SK-N-SH (cell line): ENCODE results near the gene CALD1.

ENCODE experiments used
- ELF1 ChIP-seq: IDR thresholded peaks from 2 replicates; pipeline ENCODE4 v1.4.0; 2012
- EP300 ChIP-seq, 2 experiments: IDR thresholded peaks; 2 replicates each; pipeline versions ENCODE4 v1.4.0 to v1.6.1; 2012; ENCODE audit warnings: borderline replicate concordance in 1 of 2, low read depth in 1 of 2, low read length in 1 of 2
- FOSL2 ChIP-seq: IDR thresholded peaks from 2 replicates; pipeline ENCODE4 v1.4.0; 2012; ENCODE audit warnings: low read depth, mild to moderate bottlenecking, moderate library complexity, borderline replicate concordance
- GABPA ChIP-seq: IDR thresholded peaks from 2 replicates; pipeline ENCODE4 v1.4.0; 2012; ENCODE audit warnings: low read depth, mild to moderate bottlenecking
- JUND ChIP-seq: IDR thresholded peaks from 2 replicates; pipeline ENCODE4 v1.4.0; 2012
- MXI1 ChIP-seq: IDR thresholded peaks from 2 replicates; pipeline ENCODE4 v1.6.1; 2012; ENCODE audit warnings: mild to moderate bottlenecking, low read depth, low read length, improper control_type of control experiment
- NFIC ChIP-seq: IDR thresholded peaks from 2 replicates; pipeline ENCODE4 v1.4.0; 2012; ENCODE audit warnings: borderline replicate concordance
- POLR2AphosphoS5 ChIP-seq: IDR thresholded peaks from 2 replicates; pipeline ENCODE4 v1.6.1; 2012; ENCODE audit warnings: low read depth, low read length
- TEAD4 ChIP-seq: IDR thresholded peaks from 2 replicates; pipeline ENCODE4 v1.4.0; 2012; ENCODE audit warnings: mild to moderate bottlenecking, borderline replicate concordance; ENCODE audit not compliant: insufficient read depth
- TF ChIP-seq, protein P1 (sequence below): fragments of 200-600 bp; sonication (generic); IDR thresholded peaks from 2 replicates; pipeline ENCODE4 v1.6.1; 2017; ENCODE audit warnings: antibody characterized with exemption, mild to moderate bottlenecking, moderate library complexity
- TF ChIP-seq, protein P2 (sequence below): IDR thresholded peaks from 2 replicates; pipeline ENCODE4; 2012
- TF ChIP-seq, protein P3 (sequence below): fragments of 150-350 bp; IDR thresholded peaks from 2 replicates; pipeline ENCODE4 v1.6.1; 2017; ENCODE audit warnings: antibody characterized with exemption, low read length, low read depth, borderline replicate concordance
- TF ChIP-seq, protein P4 (sequence below): IDR thresholded peaks from 2 replicates; pipeline ENCODE4 v1.4.0; 2012; ENCODE audit warnings: low read depth, borderline replicate concordance
- TF ChIP-seq, protein P5 (sequence below): IDR thresholded peaks from 2 replicates; pipeline ENCODE4 v1.4.0; 2012; ENCODE audit warnings: low read depth

- 0 out of 2 replicates have a peak, but pooled peaks have one; percentile 11 for TF ChIP-seq GABPA
- TF ChIP-seq, protein P1, sequence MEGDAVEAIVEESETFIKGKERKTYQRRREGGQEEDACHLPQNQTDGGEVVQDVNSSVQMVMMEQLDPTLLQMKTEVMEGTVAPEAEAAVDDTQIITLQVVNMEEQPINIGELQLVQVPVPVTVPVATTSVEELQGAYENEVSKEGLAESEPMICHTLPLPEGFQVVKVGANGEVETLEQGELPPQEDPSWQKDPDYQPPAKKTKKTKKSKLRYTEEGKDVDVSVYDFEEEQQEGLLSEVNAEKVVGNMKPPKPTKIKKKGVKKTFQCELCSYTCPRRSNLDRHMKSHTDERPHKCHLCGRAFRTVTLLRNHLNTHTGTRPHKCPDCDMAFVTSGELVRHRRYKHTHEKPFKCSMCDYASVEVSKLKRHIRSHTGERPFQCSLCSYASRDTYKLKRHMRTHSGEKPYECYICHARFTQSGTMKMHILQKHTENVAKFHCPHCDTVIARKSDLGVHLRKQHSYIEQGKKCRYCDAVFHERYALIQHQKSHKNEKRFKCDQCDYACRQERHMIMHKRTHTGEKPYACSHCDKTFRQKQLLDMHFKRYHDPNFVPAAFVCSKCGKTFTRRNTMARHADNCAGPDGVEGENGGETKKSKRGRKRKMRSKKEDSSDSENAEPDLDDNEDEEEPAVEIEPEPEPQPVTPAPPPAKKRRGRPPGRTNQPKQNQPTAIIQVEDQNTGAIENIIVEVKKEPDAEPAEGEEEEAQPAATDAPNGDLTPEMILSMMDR, result no peak
- TF ChIP-seq MXI1, result no peak
- TF ChIP-seq TEAD4, result peak; percentile 82
- TF ChIP-seq EP300 (IDR thresholded peaks at IDR 0.05; ENCODE audit: borderline replicate concordance in 1 of 2, low read depth in 1 of 2, low read length in 1 of 2), result peak in 1 of 2 experiments; percentile 72; a peak in 1 of 4 replicates
- TF ChIP-seq, protein P2, sequence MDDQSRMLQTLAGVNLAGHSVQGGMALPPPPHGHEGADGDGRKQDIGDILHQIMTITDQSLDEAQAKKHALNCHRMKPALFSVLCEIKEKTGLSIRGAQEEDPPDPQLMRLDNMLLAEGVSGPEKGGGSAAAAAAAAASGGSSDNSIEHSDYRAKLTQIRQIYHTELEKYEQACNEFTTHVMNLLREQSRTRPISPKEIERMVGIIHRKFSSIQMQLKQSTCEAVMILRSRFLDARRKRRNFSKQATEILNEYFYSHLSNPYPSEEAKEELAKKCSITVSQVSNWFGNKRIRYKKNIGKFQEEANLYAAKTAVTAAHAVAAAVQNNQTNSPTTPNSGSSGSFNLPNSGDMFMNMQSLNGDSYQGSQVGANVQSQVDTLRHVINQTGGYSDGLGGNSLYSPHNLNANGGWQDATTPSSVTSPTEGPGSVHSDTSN, result peak; percentile 48; the same call in 1 of the 2 replicates
- TF ChIP-seq, protein P3, sequence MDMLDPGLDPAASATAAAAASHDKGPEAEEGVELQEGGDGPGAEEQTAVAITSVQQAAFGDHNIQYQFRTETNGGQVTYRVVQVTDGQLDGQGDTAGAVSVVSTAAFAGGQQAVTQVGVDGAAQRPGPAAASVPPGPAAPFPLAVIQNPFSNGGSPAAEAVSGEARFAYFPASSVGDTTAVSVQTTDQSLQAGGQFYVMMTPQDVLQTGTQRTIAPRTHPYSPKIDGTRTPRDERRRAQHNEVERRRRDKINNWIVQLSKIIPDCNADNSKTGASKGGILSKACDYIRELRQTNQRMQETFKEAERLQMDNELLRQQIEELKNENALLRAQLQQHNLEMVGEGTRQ, result no peak
- peak; percentile 36 for TF ChIP-seq POLR2AphosphoS5
- peak; percentile 53; the same call in 1 of the 2 replicates for TF ChIP-seq JUND
- peak; percentile 84 for TF ChIP-seq FOSL2
- TF ChIP-seq, protein P4, sequence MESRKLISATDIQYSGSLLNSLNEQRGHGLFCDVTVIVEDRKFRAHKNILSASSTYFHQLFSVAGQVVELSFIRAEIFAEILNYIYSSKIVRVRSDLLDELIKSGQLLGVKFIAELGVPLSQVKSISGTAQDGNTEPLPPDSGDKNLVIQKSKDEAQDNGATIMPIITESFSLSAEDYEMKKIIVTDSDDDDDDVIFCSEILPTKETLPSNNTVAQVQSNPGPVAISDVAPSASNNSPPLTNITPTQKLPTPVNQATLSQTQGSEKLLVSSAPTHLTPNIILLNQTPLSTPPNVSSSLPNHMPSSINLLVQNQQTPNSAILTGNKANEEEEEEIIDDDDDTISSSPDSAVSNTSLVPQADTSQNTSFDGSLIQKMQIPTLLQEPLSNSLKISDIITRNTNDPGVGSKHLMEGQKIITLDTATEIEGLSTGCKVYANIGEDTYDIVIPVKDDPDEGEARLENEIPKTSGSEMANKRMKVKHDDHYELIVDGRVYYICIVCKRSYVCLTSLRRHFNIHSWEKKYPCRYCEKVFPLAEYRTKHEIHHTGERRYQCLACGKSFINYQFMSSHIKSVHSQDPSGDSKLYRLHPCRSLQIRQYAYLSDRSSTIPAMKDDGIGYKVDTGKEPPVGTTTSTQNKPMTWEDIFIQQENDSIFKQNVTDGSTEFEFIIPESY, result no peak; the same call in 1 of the 2 replicates
- TF ChIP-seq, protein P5, sequence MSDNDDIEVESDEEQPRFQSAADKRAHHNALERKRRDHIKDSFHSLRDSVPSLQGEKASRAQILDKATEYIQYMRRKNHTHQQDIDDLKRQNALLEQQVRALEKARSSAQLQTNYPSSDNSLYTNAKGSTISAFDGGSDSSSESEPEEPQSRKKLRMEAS, result no peak
- no peak for TF ChIP-seq NFIC
- TF ChIP-seq ELF1, result no peak
Observed at GRCh38 chr7:134823400-134823799, 44.0 kb downstream of the CALD1 start.
